NCI-H2196 (cell line): ENCODE results near the gene GOLGA6L10.
"Not testable (repeated sequence)": the region's sequence is repeated elsewhere in the genome, so short reads cannot be mapped to it uniquely, and the experiment has no call there.

Source experiments
- DNase-seq: peaks from one replicate; lab custom pipeline; 2025; ENCODE audit not compliant: unreplicated experiment; lab: John Stamatoyannopoulos, UW

The GOLGA6L10 gene

GRCh38 chr15:82300326-82300725 lies 48.9 kb downstream of the GOLGA6L10 start:
- not testable (repeated sequence) for DNase-seq

GRCh38 chr15:82299511-82299914 lies 49.8 kb downstream of the GOLGA6L10 start:
- not testable (repeated sequence) for DNase-seq

- no peak for DNase-seq
Observed at GRCh38 chr15:82298520-82298919, 50.8 kb downstream of the GOLGA6L10 start.

- DNase-seq = no peak
Observed at GRCh38 chr15:82298032-82298431, 51.2 kb downstream of the GOLGA6L10 start.

GRCh38 chr15:82297546-82297945 lies 51.7 kb downstream of the GOLGA6L10 start:
- no peak for DNase-seq

- no peak for DNase-seq
Observed at GRCh38 chr15:82294061-82294690, 55.1 kb downstream of the GOLGA6L10 start.

DNA sequence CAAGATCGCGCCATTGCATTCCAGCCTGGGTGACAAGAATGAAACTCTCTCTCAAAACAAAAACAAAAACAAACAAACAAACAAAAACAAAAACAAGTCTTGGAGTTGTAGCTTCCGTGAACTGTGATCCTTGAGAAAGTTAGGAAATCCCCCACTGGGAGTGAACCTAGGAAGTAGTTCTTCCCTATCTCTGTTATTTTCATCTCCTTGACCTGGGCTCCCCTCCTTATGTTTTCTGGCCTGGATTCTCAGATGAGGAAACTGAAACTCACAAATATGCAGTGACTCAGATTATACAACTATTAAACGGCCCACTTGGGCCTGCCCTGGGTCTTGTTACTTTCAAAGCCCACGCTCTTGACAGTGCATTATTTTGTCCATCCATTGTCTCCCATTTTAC lies 57.0 kb downstream of the GOLGA6L10 start:
- DNase-seq = no peak
